ENCODE results near the gene FAM120C.

FAM120C gene

GRCh38 chrX:54182864-54183613, at the start of gene FAM120C:
Gene FAM120C, minus strand, starts transcription at chrX:54183254. Its CDS starts 56 bp downstream, at chrX:54183198.
- peak within 1 kb of the TSS; percentile 85 for H3K4me3 ChIP-seq (ENCODE audit: severe bottlenecking)
- no peaks in the 10 kb centered on the region for H3K9me3 ChIP-seq (ENCODE audit: severe bottlenecking)
- DNase-seq (ENCODE audit: low spot score) (peak; percentile 52), ATAC-seq (ENCODE audit: low read depth) (peak; percentile 52)
- H3K4me1 ChIP-seq (ENCODE audit: insufficient read depth, poor library complexity, severe bottlenecking), result peaks cover 19% of the 10 kb centered on the region
- H3K27me3 ChIP-seq (ENCODE audit: insufficient read depth, poor library complexity, severe bottlenecking), result no peaks in the 10 kb centered on the region
- H3K27ac ChIP-seq (ENCODE audit: poor library complexity, severe bottlenecking), result peak within 1 kb of the TSS; percentile 80
- no peaks in the 10 kb centered on the region for H3K36me3 ChIP-seq (ENCODE audit: low read depth)
- no peak for TF ChIP-seq CTCF (IDR thresholded peaks at IDR 0.05; ENCODE audit: poor library complexity, severe bottlenecking)

- Histone ChIP-seq H3K9me3 (ENCODE audit: severe bottlenecking) (no peaks in the 10 kb centered on the region), H3K4me1 (ENCODE audit: insufficient read depth, poor library complexity, severe bottlenecking) (no peaks in the 10 kb centered on the region), H3K4me3 (ENCODE audit: severe bottlenecking) (no peak overlapping the region), H3K36me3 (ENCODE audit: low read depth) (no peaks in the 10 kb centered on the region), H3K27ac (ENCODE audit: poor library complexity, severe bottlenecking) (no peak overlapping the region), H3K27me3 (ENCODE audit: insufficient read depth, poor library complexity, severe bottlenecking) (no peaks in the 10 kb centered on the region)
- DNase-seq (ENCODE audit: low spot score) (no peak), ATAC-seq (ENCODE audit: low read depth) (no peak)
- no peak for TF ChIP-seq CTCF (IDR thresholded peaks at IDR 0.05; ENCODE audit: poor library complexity, severe bottlenecking)
Measured at GRCh38 chrX:54230435-54231148, 47.5 kb upstream of the FAM120C start.

- Histone ChIP-seq H3K27me3 (ENCODE audit: insufficient read depth, poor library complexity, severe bottlenecking) (no peaks in the 10 kb centered on the region), H3K4me1 (ENCODE audit: insufficient read depth, poor library complexity, severe bottlenecking) (no peaks in the 10 kb centered on the region), H3K27ac (ENCODE audit: poor library complexity, severe bottlenecking) (no peak overlapping the region), H3K4me3 (ENCODE audit: severe bottlenecking) (no peak overlapping the region), H3K9me3 (ENCODE audit: severe bottlenecking) (no peaks in the 10 kb centered on the region), H3K36me3 (ENCODE audit: low read depth) (no peaks in the 10 kb centered on the region)
- TF ChIP-seq CTCF (IDR thresholded peaks at IDR 0.05; ENCODE audit: poor library complexity, severe bottlenecking), result no peak
- DNase-seq (ENCODE audit: low spot score), result no peak
- no peak for ATAC-seq (ENCODE audit: low read depth)
Measured at GRCh38 chrX:54223581-54223980, 40.5 kb upstream of the FAM120C start.

- Histone ChIP-seq H3K36me3 (ENCODE audit: low read depth) (no peaks in the 10 kb centered on the region), H3K9me3 (ENCODE audit: severe bottlenecking) (no peaks in the 10 kb centered on the region), H3K27me3 (ENCODE audit: insufficient read depth, poor library complexity, severe bottlenecking) (no peaks in the 10 kb centered on the region), H3K4me3 (ENCODE audit: severe bottlenecking) (no peak overlapping the region), H3K27ac (ENCODE audit: poor library complexity, severe bottlenecking) (no peak overlapping the region), H3K4me1 (ENCODE audit: insufficient read depth, poor library complexity, severe bottlenecking) (no peaks in the 10 kb centered on the region)
- DNase-seq (ENCODE audit: low spot score) (no peak), ATAC-seq (ENCODE audit: low read depth) (no peak)
- TF ChIP-seq CTCF (IDR thresholded peaks at IDR 0.05; ENCODE audit: poor library complexity, severe bottlenecking), result no peak
Measured at GRCh38 chrX:54213603-54214002, 30.5 kb upstream of the FAM120C start.

- no peaks in the 10 kb centered on the region for H3K9me3 ChIP-seq (ENCODE audit: severe bottlenecking)
- H3K27ac ChIP-seq (ENCODE audit: poor library complexity, severe bottlenecking), result no peak overlapping the region
- no peaks in the 10 kb centered on the region for H3K36me3 ChIP-seq (ENCODE audit: low read depth)
- DNase-seq (ENCODE audit: low spot score) (no peak), ATAC-seq (ENCODE audit: low read depth) (no peak)
- H3K4me3 ChIP-seq (ENCODE audit: severe bottlenecking), result no peak overlapping the region
- H3K27me3 ChIP-seq (ENCODE audit: insufficient read depth, poor library complexity, severe bottlenecking), result no peaks in the 10 kb centered on the region
- no peak for TF ChIP-seq CTCF (IDR thresholded peaks at IDR 0.05; ENCODE audit: poor library complexity, severe bottlenecking)
- no peaks in the 10 kb centered on the region for H3K4me1 ChIP-seq (ENCODE audit: insufficient read depth, poor library complexity, severe bottlenecking)
Measured at GRCh38 chrX:54208531-54208930, 25.5 kb upstream of the FAM120C start.

All from RWPE2 (cell line).